ENCODE data around the gene NEUROG1.
"Not testable (repeated sequence)": the region's sequence is repeated elsewhere in the genome, so short reads cannot be mapped to it uniquely, and the experiment has no call there.

The NEUROG1 gene

GRCh38 chr5:135534609-135535419 lies 950 bp downstream of the NEUROG1 start:
- no peak for DNase-seq

GRCh38 chr5:135533794-135534193 lies 2.0 kb downstream of the NEUROG1 start:
- no peak for DNase-seq

- DNase-seq: no peak
Observed at GRCh38 chr5:135533334-135533733, 2.4 kb downstream of the NEUROG1 start.

GRCh38 chr5:135529576-135529975 lies 6.2 kb downstream of the NEUROG1 start:
- not testable (repeated sequence) for DNase-seq

GRCh38 chr5:135526924-135527323 lies 8.8 kb downstream of the NEUROG1 start:
- no peak for DNase-seq

- DNase-seq: no peak
Observed at GRCh38 chr5:135521964-135522363, 13.8 kb downstream of the NEUROG1 start.

- no peak for DNase-seq
Observed at GRCh38 chr5:135517631-135518030, 18.1 kb downstream of the NEUROG1 start.

GRCh38 chr5:135514116-135514515 lies 21.6 kb downstream of the NEUROG1 start:
- DNase-seq: no peak

GRCh38 chr5:135511761-135512575 lies 23.8 kb downstream of the NEUROG1 start:
- peak in 1 of 2 experiments; percentile 14 for DNase-seq

- DNase-seq: no peak
Observed at GRCh38 chr5:135509995-135510394, 25.8 kb downstream of the NEUROG1 start.

- DNase-seq: no peak
Observed at GRCh38 chr5:135508496-135509005, 27.2 kb downstream of the NEUROG1 start.

- DNase-seq: no peak
Observed at GRCh38 chr5:135505973-135506372, 29.8 kb downstream of the NEUROG1 start.

- DNase-seq: no peak
Observed at GRCh38 chr5:135504376-135504775, 31.4 kb downstream of the NEUROG1 start.

- DNase-seq: no peak
Observed at GRCh38 chr5:135503871-135504270, 31.9 kb downstream of the NEUROG1 start.

- no peak for DNase-seq
Observed at GRCh38 chr5:135502836-135503520, 32.8 kb downstream of the NEUROG1 start.

GRCh38 chr5:135501965-135502364 lies 33.8 kb downstream of the NEUROG1 start:
- peak; percentile 9 to 43 for DNase-seq

GRCh38 chr5:135498637-135498995 lies 37.1 kb downstream of the NEUROG1 start:
- DNase-seq: no peak

GRCh38 chr5:135497971-135498636 lies 37.7 kb downstream of the NEUROG1 start:
- DNase-seq: no peak

- not testable (repeated sequence) for DNase-seq
Observed at GRCh38 chr5:135495531-135495930, 40.2 kb downstream of the NEUROG1 start.

- no peak for DNase-seq
Observed at GRCh38 chr5:135494196-135494595, 41.6 kb downstream of the NEUROG1 start.

GRCh38 chr5:135493406-135494180 lies 42.2 kb downstream of the NEUROG1 start:
- no peak for DNase-seq

GRCh38 chr5:135492319-135492626 lies 43.5 kb downstream of the NEUROG1 start:
- DNase-seq: no peak

All from NCI-H2081 (cell line).